ENCODE results near the gene IFT22.

The IFT22 gene

DNA sequence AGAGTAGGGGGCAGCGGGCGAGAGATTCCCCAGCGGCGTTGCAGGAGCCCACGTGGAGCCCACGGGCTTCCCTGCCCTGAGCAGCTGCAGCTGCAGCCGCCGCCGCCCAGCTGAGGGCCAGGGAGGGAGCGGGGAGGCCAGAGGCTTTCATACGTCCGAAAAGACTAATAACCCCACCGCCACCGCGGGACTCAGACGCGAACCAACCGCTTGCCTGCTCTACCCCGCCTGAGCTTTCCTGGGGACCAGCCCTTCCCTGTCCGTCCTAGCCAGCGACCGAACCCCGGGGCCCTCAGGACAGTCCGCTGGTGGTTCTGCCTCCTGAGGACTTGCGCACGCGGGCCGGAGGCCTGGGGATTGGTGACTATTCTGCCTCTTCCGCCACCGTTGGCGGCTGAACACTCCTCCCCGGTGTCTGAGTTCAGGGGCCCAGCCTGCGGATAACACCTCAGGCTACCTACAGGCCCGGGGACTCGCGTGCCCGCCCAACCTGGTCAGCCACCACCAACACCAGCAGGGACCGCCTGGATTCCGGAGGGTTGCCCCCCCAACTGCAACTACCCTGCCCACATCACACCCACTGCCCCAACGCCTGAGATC, 18.4 kb downstream of the IFT22 start:
- Histone ChIP-seq H3K36me3 (ENCODE audit: insufficient read depth, low read length) (no peaks in the 10 kb centered on the region), H2AFZ (ENCODE audit: low read depth, low read length) (no peak overlapping the region), H4K20me1 (ENCODE audit: insufficient read depth, low read length) (no peaks in the 10 kb centered on the region), H3K4me2 (ENCODE audit: insufficient read depth, low read length) (no peak overlapping the region), H3K27ac (ENCODE audit: low read length) (no peak overlapping the region), H3K27me3 (ENCODE audit: insufficient read depth, low read length, poor library complexity) (no peaks in the 10 kb centered on the region), H3K9me3 (ENCODE audit: insufficient read depth, low read length, severe bottlenecking) (peaks cover 4% of the 10 kb centered on the region), H3K9ac (ENCODE audit: low read depth, low read length) (no peak overlapping the region), H3K79me2 (ENCODE audit: insufficient read depth, low read length) (no peaks in the 10 kb centered on the region), H3K4me3 (ENCODE audit: low read depth in 1 of 2, low read length in 2 of 2) (no peak overlapping the region), H3K4me1 (ENCODE audit: insufficient read depth, low read length) (no peaks in the 10 kb centered on the region)
- TF ChIP-seq, protein P1, sequence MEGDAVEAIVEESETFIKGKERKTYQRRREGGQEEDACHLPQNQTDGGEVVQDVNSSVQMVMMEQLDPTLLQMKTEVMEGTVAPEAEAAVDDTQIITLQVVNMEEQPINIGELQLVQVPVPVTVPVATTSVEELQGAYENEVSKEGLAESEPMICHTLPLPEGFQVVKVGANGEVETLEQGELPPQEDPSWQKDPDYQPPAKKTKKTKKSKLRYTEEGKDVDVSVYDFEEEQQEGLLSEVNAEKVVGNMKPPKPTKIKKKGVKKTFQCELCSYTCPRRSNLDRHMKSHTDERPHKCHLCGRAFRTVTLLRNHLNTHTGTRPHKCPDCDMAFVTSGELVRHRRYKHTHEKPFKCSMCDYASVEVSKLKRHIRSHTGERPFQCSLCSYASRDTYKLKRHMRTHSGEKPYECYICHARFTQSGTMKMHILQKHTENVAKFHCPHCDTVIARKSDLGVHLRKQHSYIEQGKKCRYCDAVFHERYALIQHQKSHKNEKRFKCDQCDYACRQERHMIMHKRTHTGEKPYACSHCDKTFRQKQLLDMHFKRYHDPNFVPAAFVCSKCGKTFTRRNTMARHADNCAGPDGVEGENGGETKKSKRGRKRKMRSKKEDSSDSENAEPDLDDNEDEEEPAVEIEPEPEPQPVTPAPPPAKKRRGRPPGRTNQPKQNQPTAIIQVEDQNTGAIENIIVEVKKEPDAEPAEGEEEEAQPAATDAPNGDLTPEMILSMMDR (IDR thresholded peaks at IDR 0.05; ENCODE audit: borderline replicate concordance, extremely low read depth, low read length, poor library complexity, severe bottlenecking), result no peak
- TF ChIP-seq EZH2 (IDR thresholded peaks at IDR 0.05; ENCODE audit: borderline replicate concordance, low read depth, low read length, severe bottlenecking), result no peak
- ATAC-seq (ENCODE audit: insufficient read depth, low read depth), result no peak
- DNase-seq, result no peak

DNA sequence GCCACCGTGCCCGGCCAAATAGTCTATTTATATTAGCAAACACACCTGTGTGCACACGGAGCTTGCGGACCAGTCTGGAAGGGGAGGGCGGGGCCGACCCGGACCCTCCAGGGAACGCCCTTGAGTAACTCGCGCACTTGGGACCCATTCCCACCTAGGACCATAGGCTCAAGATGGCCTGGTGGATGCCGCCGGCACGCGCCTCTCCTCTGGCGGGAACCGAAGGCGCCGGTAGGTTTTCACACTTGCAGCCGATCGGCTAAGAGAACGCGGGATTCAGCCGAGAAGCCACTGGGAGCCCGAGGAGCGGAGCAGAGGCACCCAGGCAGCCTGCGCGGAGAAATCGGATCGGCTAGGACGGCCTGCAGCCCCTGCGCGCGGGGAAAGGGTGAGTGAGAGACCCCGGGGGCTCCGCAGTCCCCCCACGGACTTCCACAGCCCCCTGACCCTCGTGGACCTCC, 18.9 kb downstream of the IFT22 start:
- no peak overlapping the region for H3K4me3 ChIP-seq (ENCODE audit: low read depth in 1 of 2, low read length in 2 of 2)
- H2AFZ ChIP-seq (ENCODE audit: low read depth, low read length), result no peak overlapping the region
- no peak overlapping the region for H3K9ac ChIP-seq (ENCODE audit: low read depth, low read length)
- DNase-seq (no peak), ATAC-seq (ENCODE audit: insufficient read depth, low read depth) (no peak)
- H3K4me1 ChIP-seq (ENCODE audit: insufficient read depth, low read length), result no peaks in the 10 kb centered on the region
- TF ChIP-seq, protein P1 (IDR thresholded peaks at IDR 0.05; ENCODE audit: borderline replicate concordance, extremely low read depth, low read length, poor library complexity, severe bottlenecking), result no peak
- no peak for TF ChIP-seq EZH2 (IDR thresholded peaks at IDR 0.05; ENCODE audit: borderline replicate concordance, low read depth, low read length, severe bottlenecking)
- no peaks in the 10 kb centered on the region for H4K20me1 ChIP-seq (ENCODE audit: insufficient read depth, low read length)
- H3K79me2 ChIP-seq (ENCODE audit: insufficient read depth, low read length), result no peaks in the 10 kb centered on the region
- H3K27ac ChIP-seq (ENCODE audit: low read length), result no peak overlapping the region
- no peaks in the 10 kb centered on the region for H3K27me3 ChIP-seq (ENCODE audit: insufficient read depth, low read length, poor library complexity)
- peaks cover 4% of the 10 kb centered on the region for H3K9me3 ChIP-seq (ENCODE audit: insufficient read depth, low read length, severe bottlenecking)
- no peak overlapping the region for H3K4me2 ChIP-seq (ENCODE audit: insufficient read depth, low read length)
- H3K36me3 ChIP-seq (ENCODE audit: insufficient read depth, low read length), result no peaks in the 10 kb centered on the region

DNA sequence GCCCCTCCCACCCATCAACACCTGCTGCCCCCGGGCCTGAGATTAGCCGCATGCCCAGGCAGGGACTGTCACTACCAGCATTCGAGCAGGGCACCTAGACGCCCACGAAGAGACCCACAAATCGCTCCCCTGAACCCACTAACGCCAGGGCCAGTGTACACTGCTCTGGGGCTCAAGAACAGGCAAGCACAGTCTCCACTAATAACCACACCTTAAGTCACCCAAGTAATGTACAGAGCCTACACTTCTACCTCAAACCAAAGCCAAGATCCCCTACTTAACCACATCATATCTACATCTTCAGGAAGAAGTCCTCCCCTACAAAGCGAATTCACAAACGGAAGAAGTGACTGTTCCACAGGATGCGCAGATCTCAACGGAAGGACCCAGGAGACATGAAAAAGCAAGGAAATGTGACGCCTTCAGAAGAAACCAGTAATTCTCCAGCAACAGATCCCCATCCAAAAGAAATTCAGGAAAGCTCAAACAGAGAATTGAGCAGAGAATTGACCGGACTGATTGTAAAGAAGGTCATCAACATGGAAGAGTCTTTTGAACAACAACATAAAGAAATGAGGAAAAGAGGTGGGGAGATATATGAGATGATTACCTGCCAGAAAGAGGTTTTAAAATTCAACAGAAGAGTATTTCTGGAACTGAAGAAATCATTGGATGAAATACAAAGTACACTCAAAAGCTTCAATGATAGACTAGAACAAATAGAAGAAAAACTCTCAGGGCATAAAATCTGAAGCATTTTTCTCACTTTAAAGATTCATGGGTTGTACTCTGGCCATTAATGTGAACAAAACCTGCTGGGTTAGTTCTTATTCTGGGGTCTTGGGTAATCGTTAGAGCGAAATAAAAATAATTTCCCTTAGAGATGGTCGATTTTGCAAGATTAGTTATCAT, 20.9 kb downstream of the IFT22 start:
- Histone ChIP-seq H4K20me1 (ENCODE audit: insufficient read depth, low read length) (no peaks in the 10 kb centered on the region), H3K4me3 (ENCODE audit: low read depth in 1 of 2, low read length in 2 of 2) (no peak overlapping the region)
- ATAC-seq (ENCODE audit: insufficient read depth, low read depth), result no peak

More for the DNA sequence above, 20.9 kb downstream of the IFT22 start:
- no peak overlapping the region for H3K27ac ChIP-seq (ENCODE audit: low read length)
- no peaks in the 10 kb centered on the region for H3K4me1 ChIP-seq (ENCODE audit: insufficient read depth, low read length)
- H3K9ac ChIP-seq (ENCODE audit: low read depth, low read length), result no peak overlapping the region
- no peak for DNase-seq
- no peak overlapping the region for H3K4me2 ChIP-seq (ENCODE audit: insufficient read depth, low read length)
- H3K79me2 ChIP-seq (ENCODE audit: insufficient read depth, low read length), result no peaks in the 10 kb centered on the region
- H3K27me3 ChIP-seq (ENCODE audit: insufficient read depth, low read length, poor library complexity), result no peaks in the 10 kb centered on the region
- H3K9me3 ChIP-seq (ENCODE audit: insufficient read depth, low read length, severe bottlenecking), result peaks cover 4% of the 10 kb centered on the region
- no peak overlapping the region for H2AFZ ChIP-seq (ENCODE audit: low read depth, low read length)
- TF ChIP-seq, protein P1 (IDR thresholded peaks at IDR 0.05; ENCODE audit: borderline replicate concordance, extremely low read depth, low read length, poor library complexity, severe bottlenecking), result no peak
- no peak for TF ChIP-seq EZH2 (IDR thresholded peaks at IDR 0.05; ENCODE audit: borderline replicate concordance, low read depth, low read length, severe bottlenecking)
- no peaks in the 10 kb centered on the region for H3K36me3 ChIP-seq (ENCODE audit: insufficient read depth, low read length)

All from DND-41 (cell line).